HG02840 (cell line): ENCODE measurements around the gene NISCH.

Source experiments
- ATAC-seq: cut with Tn5 transposase; IDR thresholded peaks from one replicate; pipeline ENCODE4 v1.9.1; 2021; ENCODE audit warnings: mild to moderate bottlenecking, moderate library complexity, moderate number of reproducible peaks; ENCODE audit not compliant: unreplicated experiment, low FRiP score

NISCH gene

GRCh38 chr3:52506266-52506966 is 51.0 kb downstream of the NISCH start:
- ATAC-seq: no peak

- no peak for ATAC-seq
These were observed 52.0 kb downstream of the NISCH start for GRCh38 chr3:52507359-52507758.

- ATAC-seq: no peak
These were observed 54.4 kb downstream of the NISCH start for GRCh38 chr3:52509753-52510328.

- ATAC-seq: no peak
These were observed 56.1 kb downstream of the NISCH start for GRCh38 chr3:52511509-52511908.

- ATAC-seq: no peak
These were observed 56.7 kb downstream of the NISCH start for GRCh38 chr3:52512105-52512504.

GRCh38 chr3:52512727-52513126 is 57.3 kb downstream of the NISCH start:
- ATAC-seq: no peak

- no peak for ATAC-seq
These were observed 57.9 kb downstream of the NISCH start for GRCh38 chr3:52513281-52513680.

GRCh38 chr3:52514576-52514975 is 59.2 kb downstream of the NISCH start:
- ATAC-seq: no peak

GRCh38 chr3:52515192-52515591 is 59.8 kb downstream of the NISCH start:
- no peak for ATAC-seq

GRCh38 chr3:52516509-52517195 is 61.2 kb downstream of the NISCH start:
- ATAC-seq: no peak

- ATAC-seq: no peak
These were observed 62.7 kb downstream of the NISCH start for GRCh38 chr3:52517796-52518722.

- ATAC-seq: no peak
These were observed 63.5 kb downstream of the NISCH start for GRCh38 chr3:52518723-52519444.

GRCh38 chr3:52519445-52520140 is 64.2 kb downstream of the NISCH start:
- ATAC-seq: no peak

GRCh38 chr3:52520141-52520667 is 64.8 kb downstream of the NISCH start:
- no peak for ATAC-seq

GRCh38 chr3:52520716-52521487 is 65.5 kb downstream of the NISCH start:
- no peak for ATAC-seq

GRCh38 chr3:52521488-52521824 is 66.1 kb downstream of the NISCH start:
- no peak for ATAC-seq

GRCh38 chr3:52521881-52522650 is 66.7 kb downstream of the NISCH start:
- ATAC-seq: no peak
